GM18867 (cell line): Measurements from ENCODE around the gene KEAP1.
"Not testable (repeated sequence)": the region's sequence is repeated elsewhere in the genome, so short reads cannot be mapped to it uniquely, and the experiment has no call there.

ENCODE experiments used
- ATAC-seq: cut with Tn5 transposase; IDR thresholded peaks from one replicate; pipeline ENCODE4 v1.9.1; 2021; ENCODE audit warnings: mild to moderate bottlenecking, moderate library complexity; ENCODE audit not compliant: unreplicated experiment

The KEAP1 gene

DNA sequence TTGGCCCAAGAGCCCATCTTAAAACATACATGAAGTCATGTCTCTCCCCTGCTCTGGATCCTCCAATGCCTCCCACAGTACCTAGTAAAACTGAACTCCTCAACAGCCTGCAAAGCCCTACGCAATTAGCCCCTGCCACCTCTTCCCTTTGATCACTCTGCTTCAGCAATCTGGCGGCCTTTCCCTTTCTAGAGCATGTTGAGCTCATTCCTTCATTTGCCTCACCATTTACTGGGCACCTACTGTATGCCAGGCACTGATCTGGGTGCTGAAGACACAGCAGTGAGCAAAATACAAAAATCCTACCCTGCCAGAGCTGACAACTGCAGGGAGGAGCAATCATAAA, 2.9 kb downstream of the KEAP1 start:
- no peak for ATAC-seq

DNA sequence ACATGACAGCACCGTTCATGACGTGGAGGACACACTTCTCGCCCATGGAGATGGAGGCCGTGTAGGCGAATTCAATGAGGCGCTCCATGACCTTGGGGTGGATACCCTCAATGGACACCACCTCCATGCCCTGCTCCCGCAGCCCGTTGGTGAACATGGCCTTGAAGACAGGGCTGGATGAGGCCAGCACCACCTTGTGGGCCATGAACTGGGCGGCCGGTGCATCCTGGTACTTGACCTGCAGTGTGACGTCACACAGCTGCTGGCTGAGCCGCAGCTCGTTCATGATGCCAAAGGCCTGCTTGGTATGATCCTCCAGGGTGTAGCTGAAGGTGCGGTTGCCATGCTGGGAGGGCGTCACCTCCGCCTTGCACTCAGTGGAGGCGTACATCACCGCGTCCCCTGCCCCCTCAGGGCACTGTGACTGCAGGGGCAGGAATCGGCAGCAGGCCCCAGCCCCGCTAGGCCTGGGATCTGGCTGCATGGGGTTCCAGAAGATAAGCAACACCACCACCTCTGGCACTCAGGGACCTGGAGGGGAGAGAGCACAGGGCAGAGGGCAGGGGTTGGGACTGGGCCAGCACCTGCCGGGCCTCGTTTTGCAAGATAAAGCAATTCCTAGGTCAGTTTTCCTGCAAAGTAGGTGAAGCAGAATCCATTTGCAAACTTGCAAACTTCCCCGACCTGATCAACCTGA, 3.5 kb downstream of the KEAP1 start:
- ATAC-seq, result no peak

DNA sequence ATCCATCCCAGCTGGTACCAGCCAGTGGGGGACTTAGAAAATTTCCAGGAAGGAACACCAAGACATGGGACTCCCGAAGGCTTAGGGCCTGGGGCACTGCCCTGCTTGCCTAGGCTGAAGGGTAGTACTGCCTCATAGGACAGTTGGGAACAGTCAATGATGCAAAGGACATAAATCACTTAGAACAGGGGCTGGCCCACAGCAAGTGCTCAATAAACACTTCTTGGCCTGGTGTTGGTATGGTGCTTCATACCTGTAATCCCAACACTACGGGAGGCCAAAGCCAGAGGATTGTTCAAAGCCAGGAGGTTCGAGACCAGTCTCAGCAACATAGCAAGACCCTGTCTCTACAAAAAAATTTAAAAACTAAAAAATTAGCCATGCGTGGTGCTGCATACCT, 5.8 kb downstream of the KEAP1 start:
- ATAC-seq, result no peak

DNA sequence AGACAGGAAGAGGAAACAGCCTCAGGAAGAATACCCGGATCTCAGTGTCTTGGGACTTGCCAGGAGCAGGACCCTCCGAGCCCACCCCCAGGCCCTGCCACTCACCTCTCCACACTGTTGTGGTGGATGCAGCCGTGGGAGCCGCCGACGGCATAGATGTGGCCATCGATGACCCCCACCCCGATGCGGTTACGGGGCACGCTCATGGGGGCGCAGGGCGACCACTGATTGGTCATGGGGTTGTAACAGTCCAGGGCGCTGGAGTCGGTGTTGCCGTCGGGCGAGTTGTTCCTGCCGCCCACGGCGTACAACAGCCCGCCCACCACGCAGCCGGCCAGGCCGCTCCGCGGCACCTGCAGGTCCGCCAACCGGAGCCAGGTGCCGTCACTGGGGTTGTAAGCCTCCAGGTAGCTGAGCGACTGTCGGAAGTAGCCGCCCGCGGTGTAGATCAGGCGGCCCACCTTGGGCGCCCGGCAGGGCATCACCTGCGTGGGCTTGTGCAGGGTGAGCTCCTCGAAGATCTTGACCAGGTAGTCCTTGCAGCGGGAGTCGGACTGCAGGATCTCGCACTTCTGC, 11.6 kb downstream of the KEAP1 start:
- ATAC-seq, result no peak

DNA sequence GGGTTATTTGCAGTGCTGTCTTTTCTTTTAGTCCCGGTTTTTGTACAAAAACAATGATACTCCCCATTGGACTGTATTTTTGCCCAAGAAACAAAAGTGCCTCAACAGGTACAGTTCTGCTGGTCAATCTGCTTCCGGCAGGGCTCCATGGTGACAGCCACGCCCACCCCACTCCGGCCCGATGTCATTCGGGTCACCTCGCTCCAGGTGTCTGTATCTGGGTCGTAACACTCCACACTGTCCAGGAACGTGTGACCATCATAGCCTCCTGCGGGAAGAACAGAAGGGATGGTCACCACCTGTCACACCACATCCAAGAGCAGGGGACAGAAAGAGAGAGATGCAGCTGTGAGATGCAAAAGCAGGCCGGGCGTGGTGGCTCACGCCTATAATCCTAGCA, 16.6 kb downstream of the KEAP1 start:
- no peak for ATAC-seq

DNA sequence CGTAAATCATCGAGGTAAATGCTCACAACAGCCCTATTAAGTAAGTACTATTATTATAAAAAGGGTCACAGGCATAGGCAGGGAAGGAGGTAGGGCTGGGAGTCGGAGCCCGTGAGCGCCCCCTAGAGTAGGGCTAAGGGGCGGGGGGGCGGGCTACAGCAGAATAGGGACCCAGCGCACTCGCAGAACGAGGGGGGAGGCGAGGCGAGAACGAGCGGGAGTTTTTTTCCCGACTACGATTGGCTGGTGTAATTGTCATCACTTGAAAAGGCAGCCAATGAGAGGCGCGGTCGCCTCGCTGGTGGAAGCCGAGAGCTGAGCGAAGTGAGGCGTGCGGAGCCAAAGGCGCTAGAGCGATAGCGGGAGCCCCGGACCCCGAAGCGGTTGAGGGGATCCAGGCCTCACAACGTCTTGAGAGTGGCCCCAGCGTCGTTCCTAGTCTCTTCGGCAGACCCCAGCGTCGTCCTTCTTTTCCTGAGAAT, 24.2 kb downstream of the KEAP1 start:
- no peak for ATAC-seq

DNA sequence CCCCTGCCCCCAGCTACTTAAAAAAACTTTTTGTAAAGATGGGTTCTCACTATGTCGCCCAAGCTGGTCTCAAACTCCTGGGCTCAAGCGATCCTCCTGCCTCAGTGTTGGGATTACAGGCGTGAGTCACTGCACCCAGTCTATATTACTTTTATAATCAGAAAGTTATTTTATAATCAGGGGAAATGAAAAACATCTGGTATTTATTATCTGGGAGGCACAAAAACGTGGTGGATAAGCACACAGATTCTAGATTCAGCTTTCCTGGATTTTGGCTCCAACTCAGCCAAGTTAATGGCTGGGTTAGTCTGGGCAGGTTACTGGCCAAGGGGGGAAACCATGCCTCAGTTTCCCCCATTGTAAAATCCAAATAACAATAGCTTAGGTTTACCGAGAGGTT, 24.7 kb downstream of the KEAP1 start:
- ATAC-seq, result no peak

DNA sequence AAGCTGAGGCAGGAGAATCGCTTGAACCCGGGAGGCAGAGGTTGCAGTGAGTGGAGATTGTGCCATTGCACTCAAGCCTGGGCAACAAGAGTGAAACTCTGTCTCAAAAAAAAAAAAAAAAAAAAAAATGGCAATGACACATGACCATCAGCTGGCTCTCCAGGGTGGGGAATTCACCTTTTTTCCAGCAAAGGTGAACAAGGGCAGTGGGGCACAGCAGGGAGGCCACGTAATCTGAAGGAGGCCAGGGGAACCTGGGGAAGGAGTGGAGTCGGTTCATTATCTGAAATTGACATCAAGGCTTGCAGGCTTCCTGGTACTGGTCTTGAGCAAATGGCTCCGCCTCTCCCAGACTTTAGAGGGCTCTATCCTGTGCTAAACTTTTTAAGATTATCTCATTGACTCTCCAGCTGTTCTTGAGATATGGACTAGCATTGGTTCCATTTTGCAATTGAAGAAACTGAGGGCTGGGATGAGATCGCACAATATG, 28.1 kb downstream of the KEAP1 start:
- ATAC-seq, result no peak

DNA sequence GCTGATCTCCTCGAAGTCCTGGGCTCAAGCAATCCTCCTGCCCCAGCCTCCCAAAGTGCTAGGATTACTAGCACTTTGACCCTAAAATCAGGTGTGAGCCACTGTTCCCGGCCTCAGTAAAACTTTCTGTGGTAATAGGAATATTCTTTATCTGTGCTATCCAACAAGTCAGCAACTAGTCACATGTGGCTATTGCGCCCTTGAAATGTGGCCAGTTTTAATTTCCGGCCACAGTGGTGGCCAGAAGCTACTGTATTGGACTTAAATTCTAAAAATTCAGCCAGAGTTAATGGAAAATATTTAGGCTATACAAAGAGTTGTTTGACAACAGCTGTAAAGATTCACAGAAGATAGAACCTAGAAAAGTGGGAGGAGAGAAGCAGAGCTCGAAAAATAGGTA, 30.0 kb downstream of the KEAP1 start:
- ATAC-seq, result no peak

DNA sequence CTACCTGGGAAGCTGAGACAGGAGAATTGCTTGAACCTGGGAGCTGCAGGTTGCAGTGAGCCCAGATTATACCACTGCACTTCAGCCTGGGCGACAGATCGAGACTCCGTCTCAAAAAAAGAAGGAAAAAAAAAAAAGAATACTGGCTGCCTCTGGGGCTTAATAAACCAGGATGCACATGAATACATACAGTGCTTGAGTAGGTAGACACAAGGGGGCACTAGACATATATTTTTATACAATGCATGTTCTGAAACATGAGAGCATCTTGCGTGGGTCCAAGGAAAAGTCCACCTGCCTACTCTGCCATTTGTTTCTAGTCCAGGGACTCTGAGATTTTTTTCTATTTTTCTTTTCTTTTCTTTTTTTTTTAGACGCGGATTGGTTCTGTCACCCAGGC, 31.2 kb downstream of the KEAP1 start:
- ATAC-seq, result no peak

DNA sequence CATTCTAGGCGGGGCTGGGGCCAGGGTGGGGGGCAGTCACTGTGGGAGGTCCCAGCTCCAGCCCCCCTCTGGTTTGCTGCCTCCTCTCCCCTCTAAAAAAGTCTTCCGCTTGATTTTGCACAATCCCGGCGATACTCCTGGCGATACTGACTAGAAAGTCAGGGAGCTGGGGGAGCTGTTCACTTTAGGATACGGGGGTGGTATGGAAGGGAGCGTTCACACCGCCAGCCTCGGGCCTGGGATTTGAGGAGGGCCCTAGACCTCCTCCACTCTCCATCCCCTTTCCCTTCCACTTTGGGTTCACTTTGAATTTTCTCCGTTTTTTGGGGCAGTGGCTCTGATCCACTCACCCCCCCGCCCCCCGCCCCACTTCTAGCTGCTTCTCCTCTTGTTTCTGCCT, 35.0 kb downstream of the KEAP1 start:
- ATAC-seq, result no peak

DNA sequence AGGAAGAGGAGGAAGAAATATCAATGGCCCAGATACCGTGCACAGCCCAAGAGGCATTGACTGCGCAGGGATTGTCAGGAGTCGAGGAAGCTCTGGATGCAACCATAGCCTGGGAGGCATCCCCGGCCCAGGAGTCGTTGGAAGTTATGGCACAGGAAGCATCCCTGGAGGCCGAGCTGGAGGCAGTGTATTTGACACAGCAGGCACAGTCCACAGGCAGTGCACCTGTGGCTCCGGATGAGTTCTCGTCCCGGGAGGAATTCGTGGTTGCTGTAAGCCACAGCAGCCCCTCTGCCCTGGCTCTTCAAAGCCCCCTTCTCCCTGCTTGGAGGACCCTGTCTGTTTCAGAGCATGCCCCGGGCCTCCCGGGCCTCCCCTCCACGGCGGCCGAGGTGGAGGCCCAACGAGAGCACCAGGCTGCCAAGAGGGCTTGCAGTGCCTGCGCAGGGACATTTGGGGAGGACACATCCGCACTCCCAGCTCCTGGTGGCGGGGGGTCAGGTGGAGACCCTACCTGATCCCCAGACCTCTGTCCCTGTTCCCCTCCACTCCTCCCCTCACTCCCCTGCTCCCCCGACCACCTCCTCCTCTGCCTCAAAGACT, 36.0 kb downstream of the KEAP1 start:
- no peak for ATAC-seq

DNA sequence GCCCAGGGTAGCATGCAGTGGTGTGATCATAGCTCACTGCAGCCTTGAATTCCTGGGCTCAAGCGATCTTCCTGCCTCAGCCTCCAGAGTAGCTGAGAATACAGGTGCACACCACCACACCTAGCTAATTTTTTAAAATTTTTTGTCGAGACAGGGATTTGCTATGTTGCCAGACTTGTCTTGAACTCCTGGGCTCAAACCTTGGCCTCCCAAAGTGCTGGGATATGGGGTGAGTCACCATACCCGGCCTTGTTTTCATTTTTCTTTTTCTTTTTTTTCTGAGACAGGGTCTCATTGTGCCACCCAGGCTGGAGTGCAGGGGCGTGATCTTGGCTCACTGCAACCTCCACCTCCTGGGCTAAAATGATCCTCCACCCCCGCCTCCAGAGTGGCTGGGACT, 38.7 kb downstream of the KEAP1 start:
- no peak for ATAC-seq

DNA sequence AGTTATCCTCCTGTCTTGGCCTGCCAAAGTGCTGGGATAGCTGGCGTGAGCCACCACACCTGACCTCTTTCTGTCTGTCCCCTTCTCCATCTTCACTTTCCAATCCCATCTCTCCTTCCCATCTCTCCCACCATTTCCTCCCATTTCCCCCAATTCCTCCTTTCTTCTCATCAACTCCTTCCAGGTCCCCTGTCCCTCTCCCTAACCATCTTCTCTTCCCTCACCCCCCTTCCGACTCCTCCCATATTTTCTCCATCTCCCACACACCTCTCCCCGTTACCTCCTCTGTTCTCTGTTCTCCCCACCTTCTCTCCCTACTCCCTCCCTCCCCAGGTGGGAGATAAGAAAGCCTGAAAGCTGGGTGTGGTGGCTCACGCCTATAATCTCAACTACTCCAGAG, 40.6 kb downstream of the KEAP1 start:
- ATAC-seq, result no peak

DNA sequence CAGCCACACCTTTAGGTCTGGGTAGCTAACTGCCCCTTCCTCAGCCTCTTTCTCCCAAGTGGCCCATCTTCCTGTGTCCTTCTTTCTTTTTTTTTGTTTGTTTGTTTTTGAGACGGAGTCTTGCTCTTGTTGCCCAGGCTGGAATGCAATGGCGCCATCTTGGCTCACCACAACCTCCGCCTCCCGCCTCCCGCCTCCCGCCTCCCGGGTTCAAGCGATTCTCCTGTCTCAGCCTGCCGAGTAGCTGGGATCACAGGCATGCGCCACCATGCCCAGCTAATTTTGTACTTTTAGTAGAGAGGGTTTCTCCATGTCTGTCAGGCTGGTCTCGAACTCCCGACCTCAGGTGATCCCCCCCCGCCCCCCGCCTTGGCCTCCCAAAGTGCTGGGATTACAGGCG, 41.1 kb downstream of the KEAP1 start:
- ATAC-seq, result not testable (repeated sequence)

DNA sequence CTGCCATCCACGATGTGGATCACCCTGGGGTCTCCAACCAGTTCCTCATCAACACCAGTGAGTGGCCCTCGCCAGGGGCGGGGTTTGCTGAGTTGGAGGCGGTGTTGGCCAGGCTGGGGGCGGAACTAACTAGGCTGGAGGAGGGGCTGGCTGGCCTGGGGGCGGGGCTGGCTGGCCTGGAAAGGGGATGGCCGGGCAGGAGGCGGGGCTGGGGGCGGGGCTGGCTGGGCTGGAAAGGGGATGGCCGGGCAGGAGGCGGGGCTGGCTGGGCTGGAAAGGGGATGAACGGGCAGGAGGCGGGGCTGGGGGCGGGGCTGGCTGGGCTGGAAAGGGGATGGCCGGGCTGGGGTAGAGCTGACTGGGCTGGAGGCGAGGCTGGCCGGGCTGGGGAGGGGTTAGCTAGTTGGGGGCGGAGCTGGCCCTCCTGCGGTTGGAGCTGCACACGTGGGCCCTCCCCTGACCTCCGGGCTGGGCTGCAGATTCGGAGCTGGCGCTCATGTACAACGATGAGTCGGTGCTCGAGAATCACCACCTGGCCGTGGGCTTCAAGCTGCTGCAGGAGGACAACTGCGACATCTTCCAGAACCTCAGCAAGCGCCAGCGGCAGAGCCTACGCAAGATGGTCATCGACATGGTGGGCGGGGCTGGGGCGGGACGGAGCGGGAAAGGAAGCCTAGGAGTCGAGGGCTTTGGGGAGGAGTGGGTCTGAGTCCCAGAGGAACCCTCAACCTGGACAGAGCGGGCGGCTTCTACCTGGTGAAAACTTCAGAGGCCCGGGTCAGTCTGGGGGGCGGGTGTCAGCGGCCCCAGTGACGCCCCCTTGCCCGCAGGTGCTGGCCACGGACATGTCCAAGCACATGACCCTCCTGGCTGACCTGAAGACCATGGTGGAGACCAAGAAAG, 41.9 kb downstream of the KEAP1 start:
- ATAC-seq, result peak; percentile 86

DNA sequence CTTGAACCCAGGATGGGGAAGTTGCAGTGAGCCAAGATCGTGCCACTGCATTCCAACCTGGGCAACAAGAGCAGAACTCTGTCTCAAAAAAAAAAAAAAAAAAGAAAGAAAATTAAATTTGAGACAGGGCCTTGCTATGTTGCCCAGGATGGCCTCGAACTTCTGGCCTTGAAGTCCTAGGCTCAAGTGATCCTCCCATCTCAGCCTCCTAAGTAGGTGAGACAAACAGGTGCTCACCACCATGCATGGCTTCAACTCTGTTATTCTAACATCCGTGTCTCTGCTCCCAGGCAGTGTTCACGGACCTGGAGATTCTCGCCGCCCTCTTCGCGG, 42.5 kb downstream of the KEAP1 start:
- no peak for ATAC-seq

DNA sequence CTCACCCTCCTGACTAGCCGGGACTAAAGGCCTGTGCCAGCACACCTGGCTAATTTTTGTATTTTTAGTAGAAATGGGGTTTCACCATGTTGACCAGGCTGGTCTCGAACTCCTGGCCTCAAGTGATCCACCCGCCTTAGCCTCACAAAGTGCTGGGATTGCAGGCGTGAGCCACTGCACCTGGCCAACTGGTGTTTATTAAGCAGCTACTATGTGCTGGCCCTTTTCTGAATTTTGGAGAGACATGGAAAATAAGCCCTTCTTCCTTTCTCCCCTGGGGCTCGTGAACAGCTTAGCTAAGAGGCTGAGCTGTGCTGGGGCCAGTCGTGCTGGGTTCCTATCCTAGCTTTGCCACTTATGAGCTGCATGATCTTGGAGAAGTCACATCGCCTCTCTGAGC, 44.4 kb downstream of the KEAP1 start:
- ATAC-seq, result not testable (repeated sequence)

DNA sequence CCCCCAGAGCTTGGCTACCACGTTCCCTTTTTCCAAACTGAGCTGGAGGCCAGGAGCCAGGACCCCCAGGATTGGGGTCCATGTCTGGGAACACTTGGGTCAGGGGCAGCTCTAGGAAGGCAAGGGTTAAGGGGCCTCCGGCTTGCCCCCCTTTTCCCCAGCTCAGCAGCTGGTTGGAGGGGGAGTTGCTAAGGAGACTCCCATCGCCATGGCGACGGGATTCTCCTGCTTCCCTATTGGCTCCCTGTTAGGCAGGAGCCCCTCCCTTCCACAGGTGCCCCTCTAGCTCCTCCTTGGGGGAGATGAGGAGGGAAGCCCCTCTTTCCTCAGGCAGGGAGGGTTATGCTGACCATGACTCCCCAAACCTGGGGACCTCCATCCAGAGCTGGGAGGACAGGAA, 48.9 kb downstream of the KEAP1 start:
- ATAC-seq, result no peak

DNA sequence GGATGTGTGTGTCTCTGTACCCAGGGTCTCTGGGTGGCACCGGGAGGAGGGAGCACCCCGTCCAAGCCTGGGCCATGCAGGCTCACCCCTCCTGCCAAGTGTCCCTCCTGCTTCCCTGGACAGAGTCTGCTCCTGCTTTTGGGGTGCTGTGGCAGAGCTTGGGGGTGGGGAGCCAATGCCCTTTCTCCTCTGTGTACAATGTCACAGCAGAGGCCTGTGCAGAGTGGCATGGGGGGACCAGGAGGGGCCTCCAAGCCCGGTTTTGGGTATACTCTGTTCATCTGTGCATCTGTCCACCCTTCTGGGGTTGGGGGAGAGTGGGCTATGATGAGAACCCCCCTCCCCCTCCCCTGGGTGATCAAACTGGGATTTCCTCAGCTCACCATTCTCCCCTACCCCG, 49.3 kb downstream of the KEAP1 start:
- no peak for ATAC-seq

DNA sequence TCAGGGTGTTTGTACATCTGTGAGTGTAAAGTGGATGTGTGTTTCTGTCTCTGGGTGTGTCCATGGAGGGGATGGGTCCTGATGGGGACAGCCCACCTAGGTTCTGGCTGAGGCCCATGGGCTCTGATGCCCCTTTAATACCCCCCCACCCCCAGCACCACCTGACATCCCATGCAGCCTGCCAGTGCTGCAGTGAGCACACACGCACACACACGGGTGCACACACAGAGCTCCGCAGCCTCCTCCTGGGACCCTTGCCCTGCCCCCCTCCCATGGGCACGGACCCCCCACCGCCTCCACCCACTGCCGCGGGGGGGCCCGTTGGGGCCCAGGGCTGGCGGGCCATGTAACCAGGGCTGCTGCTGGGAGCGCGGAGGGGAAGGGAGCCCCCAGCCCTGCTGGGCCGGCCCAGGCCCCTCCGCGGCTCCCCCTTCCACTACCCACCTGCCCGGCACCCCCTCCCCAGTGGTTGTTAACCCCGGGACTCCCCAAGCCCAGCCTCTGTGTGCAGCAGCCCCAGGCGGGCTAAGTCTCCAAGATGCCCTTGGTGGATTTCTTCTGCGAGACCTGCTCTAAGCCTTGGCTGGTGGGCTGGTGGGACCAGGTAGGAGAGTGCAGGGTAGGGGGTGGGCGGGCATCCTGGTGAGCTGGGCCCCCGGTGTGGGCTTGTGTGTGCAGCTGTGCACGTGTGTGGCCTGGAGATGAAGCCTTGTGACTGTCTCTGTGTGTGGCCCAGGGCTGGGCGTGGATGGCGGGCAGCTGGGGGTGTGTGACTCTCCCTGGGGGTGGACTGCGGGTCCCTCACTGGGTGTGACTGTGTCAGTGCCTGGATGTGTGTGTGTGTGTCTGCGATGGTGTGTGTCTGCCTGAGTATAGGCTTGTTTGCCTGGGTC, 50.2 kb downstream of the KEAP1 start:
- ATAC-seq, result no peak
